ENCODE data around the gene CRB1.

Gene CRB1

DNA sequence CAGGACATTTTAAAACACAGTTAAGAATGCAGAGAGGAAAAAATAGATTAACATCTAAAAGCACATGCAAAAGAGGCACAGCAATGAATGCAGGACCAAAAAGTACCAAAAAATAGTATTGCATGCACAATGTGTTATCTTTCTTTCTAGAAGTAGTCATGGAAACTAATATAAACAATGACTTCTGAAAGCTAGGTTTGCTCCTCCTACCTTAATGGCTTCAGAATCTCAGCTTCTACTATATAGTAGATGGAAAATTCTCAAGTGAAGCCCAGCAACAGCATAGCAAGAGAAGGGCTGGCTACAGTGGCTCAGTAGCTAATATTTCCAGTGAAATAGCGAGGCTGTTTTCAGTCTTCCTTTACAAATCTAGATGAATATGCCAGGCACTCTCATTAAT, 125.1 kb downstream of the CRB1 start:
- Histone ChIP-seq H3K9me3 (ENCODE audit: control extremely low read depth in 1 of 5, control insufficient read depth in 4 of 5, insufficient read depth in 2 of 5, low read depth in 1 of 5, low read length in 4 of 5) (no peaks in the 10 kb centered on the region), H3K36me3 (ENCODE audit: control insufficient read depth in 4 of 4, insufficient read depth in 4 of 4, low read length in 3 of 4) (no peaks in the 10 kb centered on the region), H3K4me3 (ENCODE audit: control insufficient read depth in 1 of 7, extremely low read depth in 1 of 7, insufficient read depth in 4 of 7, low read depth in 2 of 7, low read length in 6 of 7) (no peak overlapping the region), H3K27ac (ENCODE audit: insufficient read depth in 1 of 2, low read depth in 1 of 2, low read length in 2 of 2, poor library complexity in 1 of 2, severe bottlenecking in 2 of 2) (no peak overlapping the region), H3K27me3 (replicated peaks in 2 of 5; ENCODE audit: control insufficient read depth in 4 of 5, insufficient read depth in 5 of 5, low read length in 4 of 5) (no peaks in the 10 kb centered on the region), H3K4me1 (ENCODE audit: control extremely low read depth in 1 of 4, control insufficient read depth in 4 of 4, insufficient read depth in 4 of 4, low read length in 3 of 4) (peaks cover 0 to 11% (median 9%) of the 10 kb centered on the region in 4 experiments)
- 100% methylated on average over 1 of the region's 1 CpG for WGBS (ENCODE audit: insufficient coverage)
- DNase-seq = peak; percentile 14 to 48 (median 41)
- POLR2A ChIA-PET = no interaction called here
- CTCF ChIA-PET = interaction anchor here (1.1 to 2.0 kb wide), 2 partner anchors 9 to 11 kb away, joined by 5 to 10 read pairs; no protein-coding TSS in a partner anchor

DNA sequence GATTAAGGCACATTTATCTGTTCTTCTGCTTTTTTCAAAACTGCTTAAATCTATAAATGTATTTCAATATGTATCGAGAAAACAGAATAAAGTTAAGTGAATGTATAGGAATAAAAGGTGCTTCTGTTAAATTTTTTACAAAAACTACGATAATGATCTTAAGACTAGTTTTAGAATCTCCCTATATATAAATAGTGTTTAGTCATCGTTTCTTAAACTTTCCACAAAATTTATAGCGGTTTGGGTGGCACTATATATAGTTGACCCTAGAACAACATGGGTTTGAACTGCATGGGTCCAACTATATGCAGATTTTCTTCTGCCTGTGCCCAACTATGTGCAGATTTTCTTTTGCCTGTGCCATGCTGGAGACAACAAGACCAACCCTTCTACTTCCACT, 125.7 kb downstream of the CRB1 start:
- ChIA-PET CTCF (no interaction called here), POLR2A (no interaction called here)
- peaks cover 0 to 11% (median 9%) of the 10 kb centered on the region in 4 experiments for H3K4me1 ChIP-seq (ENCODE audit: control extremely low read depth in 1 of 4, control insufficient read depth in 4 of 4, insufficient read depth in 4 of 4, low read length in 3 of 4)
- H3K27me3 ChIP-seq (replicated peaks in 2 of 5; ENCODE audit: control insufficient read depth in 4 of 5, insufficient read depth in 5 of 5, low read length in 4 of 5) = no peaks in the 10 kb centered on the region
- no peak for DNase-seq
- no peak overlapping the region for H3K27ac ChIP-seq (ENCODE audit: insufficient read depth in 1 of 2, low read depth in 1 of 2, low read length in 2 of 2, poor library complexity in 1 of 2, severe bottlenecking in 2 of 2)
- H3K4me3 ChIP-seq (ENCODE audit: control insufficient read depth in 1 of 7, extremely low read depth in 1 of 7, insufficient read depth in 4 of 7, low read depth in 2 of 7, low read length in 6 of 7) = no peak overlapping the region
- 100% methylated on average over 1 of the region's 4 CpGs for WGBS (ENCODE audit: insufficient coverage)
- no peaks in the 10 kb centered on the region for H3K9me3 ChIP-seq (ENCODE audit: control extremely low read depth in 1 of 5, control insufficient read depth in 4 of 5, insufficient read depth in 2 of 5, low read depth in 1 of 5, low read length in 4 of 5)
- H3K36me3 ChIP-seq (ENCODE audit: control insufficient read depth in 4 of 4, insufficient read depth in 4 of 4, low read length in 3 of 4) = no peaks in the 10 kb centered on the region

DNA sequence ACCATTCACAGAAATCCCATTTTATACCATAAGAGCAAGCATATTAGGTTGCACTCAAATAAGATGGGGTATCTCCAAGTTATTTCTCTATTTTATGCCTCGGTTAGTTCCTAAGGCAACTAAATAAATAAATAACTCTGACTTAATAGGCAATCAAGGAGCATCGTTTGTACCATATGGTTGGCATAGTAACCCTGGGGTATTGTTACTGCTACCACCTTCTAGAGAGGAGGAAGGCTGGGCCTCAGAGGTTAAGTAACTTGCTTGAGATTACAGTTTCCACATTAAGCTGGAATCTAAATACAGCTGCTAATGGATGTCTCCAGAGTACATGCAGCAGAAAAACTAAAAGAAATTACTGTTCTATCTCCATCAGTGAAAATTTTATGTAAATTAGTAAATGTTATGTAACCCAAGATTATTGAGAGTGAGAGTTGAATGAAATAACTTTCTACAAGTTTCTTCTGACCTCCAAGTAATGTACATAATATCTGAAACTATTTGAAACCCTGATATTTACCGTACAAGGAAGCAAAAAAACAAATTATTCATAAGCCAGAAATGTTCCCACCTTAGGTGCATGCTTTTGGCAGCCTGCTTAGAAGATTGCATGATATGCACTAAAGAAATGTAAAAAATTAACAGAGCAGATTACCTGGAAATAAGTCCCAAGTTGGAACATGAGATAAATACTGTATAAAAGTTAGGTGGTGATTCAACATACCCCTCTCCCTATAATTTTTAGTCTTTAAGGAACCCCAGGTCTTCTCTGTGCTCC, 127.0 kb downstream of the CRB1 start:
- CTCF ChIA-PET = interaction anchor here (1.3 kb wide), 1 partner anchor 9 kb away, joined by 3 read pairs; no protein-coding TSS in a partner anchor
- Histone ChIP-seq H3K4me3 (ENCODE audit: control insufficient read depth in 1 of 7, extremely low read depth in 1 of 7, insufficient read depth in 4 of 7, low read depth in 2 of 7, low read length in 6 of 7) (no peak overlapping the region), H3K9me3 (ENCODE audit: control extremely low read depth in 1 of 5, control insufficient read depth in 4 of 5, insufficient read depth in 2 of 5, low read depth in 1 of 5, low read length in 4 of 5) (no peaks in the 10 kb centered on the region), H3K27ac (ENCODE audit: insufficient read depth in 1 of 2, low read depth in 1 of 2, low read length in 2 of 2, poor library complexity in 1 of 2, severe bottlenecking in 2 of 2) (no peak overlapping the region), H3K36me3 (ENCODE audit: control insufficient read depth in 4 of 4, insufficient read depth in 4 of 4, low read length in 3 of 4) (no peaks in the 10 kb centered on the region), H3K4me1 (ENCODE audit: control extremely low read depth in 1 of 4, control insufficient read depth in 4 of 4, insufficient read depth in 4 of 4, low read length in 3 of 4) (peaks cover 0 to 15% (median 8%) of the 10 kb centered on the region in 4 experiments), H3K27me3 (replicated peaks in 2 of 5; ENCODE audit: control insufficient read depth in 4 of 5, insufficient read depth in 5 of 5, low read length in 4 of 5) (no peaks in the 10 kb centered on the region)
- DNase-seq = peak; percentile 7 to 73 (median 66)
- no CpG with 5 or more reads among the region's 3 CpGs for WGBS (ENCODE audit: insufficient coverage)
- POLR2A ChIA-PET = no interaction called here

DNA sequence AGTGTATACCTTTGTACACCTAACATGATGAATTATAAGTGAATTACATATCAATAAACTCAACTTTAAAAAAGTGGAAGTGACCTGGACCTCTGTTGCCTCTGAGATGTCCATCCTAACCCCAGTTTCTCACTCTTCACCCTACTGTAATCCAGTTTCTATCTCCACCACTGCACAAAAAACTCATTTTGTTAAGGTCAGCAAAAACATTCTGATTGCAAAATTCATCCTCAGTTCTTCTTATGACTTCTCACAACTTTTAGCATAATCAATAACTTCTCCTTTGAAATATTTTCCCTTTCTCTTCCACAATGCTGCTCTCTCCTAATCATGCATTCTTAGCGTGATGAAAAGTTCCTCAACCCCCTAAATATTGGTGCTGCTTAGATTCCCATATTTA, 129.8 kb downstream of the CRB1 start:
- no peaks in the 10 kb centered on the region for H3K36me3 ChIP-seq (ENCODE audit: control insufficient read depth in 4 of 4, insufficient read depth in 4 of 4, low read length in 3 of 4)
- 100% methylated on average over 1 of the region's 1 CpG for WGBS (ENCODE audit: insufficient coverage)
- no peaks in the 10 kb centered on the region for H3K9me3 ChIP-seq (ENCODE audit: control extremely low read depth in 1 of 5, control insufficient read depth in 4 of 5, insufficient read depth in 2 of 5, low read depth in 1 of 5, low read length in 4 of 5)
- POLR2A ChIA-PET = no interaction called here
- no peak overlapping the region for H3K4me3 ChIP-seq (ENCODE audit: control insufficient read depth in 1 of 7, extremely low read depth in 1 of 7, insufficient read depth in 4 of 7, low read depth in 2 of 7, low read length in 6 of 7)
- H3K27me3 ChIP-seq (replicated peaks in 2 of 5; ENCODE audit: control insufficient read depth in 4 of 5, insufficient read depth in 5 of 5, low read length in 4 of 5) = no peaks in the 10 kb centered on the region
- H3K27ac ChIP-seq (ENCODE audit: insufficient read depth in 1 of 2, low read depth in 1 of 2, low read length in 2 of 2, poor library complexity in 1 of 2, severe bottlenecking in 2 of 2) = no peak overlapping the region
- peaks cover 0 to 4% (median under 1%) of the 10 kb centered on the region in 4 experiments for H3K4me1 ChIP-seq (ENCODE audit: control extremely low read depth in 1 of 4, control insufficient read depth in 4 of 4, insufficient read depth in 4 of 4, low read length in 3 of 4)
- CTCF ChIA-PET = no interaction called here
- no peak for DNase-seq

DNA sequence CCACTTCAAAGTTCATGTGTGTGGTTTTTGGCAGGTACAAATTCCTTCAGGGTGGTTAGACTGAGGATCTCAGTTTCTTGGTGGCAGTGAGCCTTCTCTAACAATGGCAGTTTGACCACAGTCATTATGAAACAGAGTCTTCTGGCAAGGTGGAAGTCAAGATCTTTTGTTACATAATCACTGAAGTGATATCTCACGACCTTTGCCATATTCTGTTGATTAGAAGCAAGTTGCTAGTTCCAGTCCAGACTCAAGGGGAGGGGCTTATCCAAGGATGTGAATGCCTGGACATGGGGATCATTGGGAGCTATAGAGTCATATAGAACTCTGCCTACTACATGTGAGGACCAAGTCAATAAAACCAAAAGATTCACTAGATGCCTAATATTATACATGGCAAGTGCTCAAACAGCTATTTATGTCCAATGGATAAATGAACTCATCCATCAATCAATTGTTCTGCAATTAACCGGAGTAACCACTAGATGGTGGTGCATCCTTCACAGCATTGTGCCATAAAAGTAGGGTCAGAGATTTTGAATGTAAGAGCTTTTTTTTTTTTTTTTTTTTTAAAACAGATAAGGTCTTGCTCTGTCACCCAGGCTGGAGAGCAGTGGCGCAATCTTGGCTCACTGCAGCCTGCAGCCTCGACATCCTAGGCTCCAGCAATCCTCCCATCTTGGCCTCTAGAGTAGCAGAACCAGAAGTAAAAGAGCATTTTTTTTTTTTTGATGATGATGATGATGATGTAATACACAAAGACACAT, 131.9 kb downstream of the CRB1 start:
- H3K4me1 ChIP-seq (ENCODE audit: control extremely low read depth in 1 of 4, control insufficient read depth in 4 of 4, insufficient read depth in 4 of 4, low read length in 3 of 4) = peaks cover 0 to 4% (median under 1%) of the 10 kb centered on the region in 4 experiments
- WGBS (ENCODE audit: insufficient coverage) = 0% methylated on average over 1 of the region's 4 CpGs
- ChIA-PET CTCF (interaction anchor here (0.5 to 3.6 kb wide), 15 partner anchors 9 to 522 kb away, joined by 3 to 20 read pairs (median 3); no protein-coding TSS in a partner anchor), POLR2A (no interaction called here)
- H3K27me3 ChIP-seq (replicated peaks in 2 of 5; ENCODE audit: control insufficient read depth in 4 of 5, insufficient read depth in 5 of 5, low read length in 4 of 5) = no peaks in the 10 kb centered on the region
- no peaks in the 10 kb centered on the region for H3K9me3 ChIP-seq (ENCODE audit: control extremely low read depth in 1 of 5, control insufficient read depth in 4 of 5, insufficient read depth in 2 of 5, low read depth in 1 of 5, low read length in 4 of 5)
- peak; percentile 59 to 79 (median 78) for DNase-seq
- H3K27ac ChIP-seq (ENCODE audit: insufficient read depth in 1 of 2, low read depth in 1 of 2, low read length in 2 of 2, poor library complexity in 1 of 2, severe bottlenecking in 2 of 2) = no peak overlapping the region
- no peak overlapping the region for H3K4me3 ChIP-seq (ENCODE audit: control insufficient read depth in 1 of 7, extremely low read depth in 1 of 7, insufficient read depth in 4 of 7, low read depth in 2 of 7, low read length in 6 of 7)
- no peaks in the 10 kb centered on the region for H3K36me3 ChIP-seq (ENCODE audit: control insufficient read depth in 4 of 4, insufficient read depth in 4 of 4, low read length in 3 of 4)

DNA sequence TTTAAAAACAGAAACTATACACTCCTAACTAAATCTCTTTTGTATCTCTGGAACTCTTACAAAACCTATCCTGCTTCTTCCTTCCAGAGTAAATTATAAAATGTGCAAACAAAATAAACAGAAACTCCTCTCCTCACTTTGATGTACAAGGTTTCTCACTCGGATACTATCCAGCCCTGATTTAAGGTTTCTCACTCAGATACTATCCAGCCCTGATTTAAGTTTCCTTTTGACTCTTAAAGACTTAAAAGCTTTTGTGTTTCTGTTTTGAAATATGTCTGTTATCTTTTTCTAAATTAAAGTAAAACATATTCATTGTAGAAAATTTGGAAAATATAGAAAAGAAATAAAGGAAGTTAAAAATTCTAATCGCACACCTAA, 132.5 kb downstream of the CRB1 start:
- no CpG with 5 or more reads among the region's 2 CpGs for WGBS (ENCODE audit: insufficient coverage)
- DNase-seq = no peak
- no peaks in the 10 kb centered on the region for H3K9me3 ChIP-seq (ENCODE audit: control extremely low read depth in 1 of 5, control insufficient read depth in 4 of 5, insufficient read depth in 2 of 5, low read depth in 1 of 5, low read length in 4 of 5)
- H3K4me1 ChIP-seq (ENCODE audit: control extremely low read depth in 1 of 4, control insufficient read depth in 4 of 4, insufficient read depth in 4 of 4, low read length in 3 of 4) = peaks cover 0 to 4% (median 0%) of the 10 kb centered on the region in 4 experiments
- ChIA-PET CTCF (interaction anchor here (0.5 to 3.6 kb wide), 13 partner anchors 9 to 125 kb away, joined by 3 to 20 read pairs (median 3); no protein-coding TSS in a partner anchor), POLR2A (no interaction called here)
- H3K27me3 ChIP-seq (replicated peaks in 2 of 5; ENCODE audit: control insufficient read depth in 4 of 5, insufficient read depth in 5 of 5, low read length in 4 of 5) = no peaks in the 10 kb centered on the region
- no peak overlapping the region for H3K4me3 ChIP-seq (ENCODE audit: control insufficient read depth in 1 of 7, extremely low read depth in 1 of 7, insufficient read depth in 4 of 7, low read depth in 2 of 7, low read length in 6 of 7)
- H3K27ac ChIP-seq (ENCODE audit: insufficient read depth in 1 of 2, low read depth in 1 of 2, low read length in 2 of 2, poor library complexity in 1 of 2, severe bottlenecking in 2 of 2) = no peak overlapping the region
- H3K36me3 ChIP-seq (ENCODE audit: control insufficient read depth in 4 of 4, insufficient read depth in 4 of 4, low read length in 3 of 4) = no peaks in the 10 kb centered on the region

DNA sequence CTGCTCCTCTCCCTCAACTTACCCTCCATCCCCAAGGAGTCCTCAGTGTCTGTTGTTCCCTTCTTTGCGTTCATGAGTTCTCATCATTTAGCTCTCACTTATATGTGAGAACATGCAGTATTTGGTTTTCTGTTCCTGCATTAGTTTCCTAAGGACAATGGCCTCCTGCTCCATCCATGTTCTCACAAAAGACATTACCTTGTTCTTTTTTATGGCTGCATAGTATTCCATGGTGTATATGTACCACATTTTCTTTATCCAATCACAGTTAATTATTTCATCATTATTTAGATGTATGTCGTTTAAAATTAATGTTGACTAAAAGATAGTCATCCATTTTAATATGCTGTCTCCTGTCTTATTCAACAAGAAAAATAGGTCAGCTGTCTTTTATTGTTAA, 134.1 kb downstream of the CRB1 start:
- no peak overlapping the region for H3K27ac ChIP-seq (ENCODE audit: insufficient read depth in 1 of 2, low read depth in 1 of 2, low read length in 2 of 2, poor library complexity in 1 of 2, severe bottlenecking in 2 of 2)
- WGBS (ENCODE audit: insufficient coverage) = 100% methylated on average over 1 of the region's 2 CpGs
- POLR2A ChIA-PET = no interaction called here
- no peak overlapping the region for H3K4me3 ChIP-seq (ENCODE audit: control insufficient read depth in 1 of 7, extremely low read depth in 1 of 7, insufficient read depth in 4 of 7, low read depth in 2 of 7, low read length in 6 of 7)
- CTCF ChIA-PET = interaction anchor here (3.6 kb wide), 1 partner anchor 11 kb away, joined by 20 read pairs; no protein-coding TSS in a partner anchor
- H3K9me3 ChIP-seq (ENCODE audit: control extremely low read depth in 1 of 5, control insufficient read depth in 4 of 5, insufficient read depth in 2 of 5, low read depth in 1 of 5, low read length in 4 of 5) = no peaks in the 10 kb centered on the region
- no peaks in the 10 kb centered on the region for H3K36me3 ChIP-seq (ENCODE audit: control insufficient read depth in 4 of 4, insufficient read depth in 4 of 4, low read length in 3 of 4)
- no peaks in the 10 kb centered on the region for H3K27me3 ChIP-seq (replicated peaks in 2 of 5; ENCODE audit: control insufficient read depth in 4 of 5, insufficient read depth in 5 of 5, low read length in 4 of 5)
- H3K4me1 ChIP-seq (ENCODE audit: control extremely low read depth in 1 of 4, control insufficient read depth in 4 of 4, insufficient read depth in 4 of 4, low read length in 3 of 4) = peaks cover 0 to 4% (median 0%) of the 10 kb centered on the region in 4 experiments
- DNase-seq = no peak
